PC-9 (cell line): Measurements from ENCODE around the gene SLC6A19. TPM values are rescaled to one million over a fixed set of nuclear protein-coding genes. Genes with fewer than 3 reads are reported as not detected.

ENCODE experiments used
- BruUV-seq: library from RNA; stranded (reverse); fragments of 400-500 nt; replicated peaks from 2 replicates; lab custom pipeline; 2021; lab: Mats Ljungman, UMichigan
- CTCF ChIA-PET: fragments of 300-600 bp; sonication (Branson Sonifier 250); formaldehyde crosslinking; loops from one replicate; lab custom pipeline; 2022; ENCODE audit warnings: antibody characterized with exemption; lab: Charles Lee
- POLR2A ChIA-PET: fragments of 300-600 bp; sonication (Branson Sonifier 250); formaldehyde crosslinking; loops from one replicate; lab custom pipeline; 2022; ENCODE audit warnings: antibody characterized with exemption; ENCODE audit not compliant: unreplicated experiment; lab: Charles Lee
- DNase-seq, 2 experiments: peaks; one replicate each; pipeline versions ENCODE4 v3.0.0 to v3.0.0-alpha.2; 2015 to 2022; ENCODE audit warnings: mixed read lengths in 1 of 2
- H2AFZ ChIP-seq: fragments of 200-600 bp; sonication (generic); 2 replicates; pipeline ENCODE4 v1.8.1; 2017; ENCODE audit warnings: antibody characterized with exemption
- H3F3A ChIP-seq: fragments of 200-600 bp; sonication (generic); 2 replicates; pipeline ENCODE4 v1.8.1; 2017; ENCODE audit warnings: antibody characterized with exemption, mild to moderate bottlenecking, low read depth; ENCODE audit not compliant: insufficient read depth
- H3K27ac ChIP-seq: fragments of 200-600 bp; sonication (generic); 2 replicates; pipeline ENCODE4 v1.6.1; 2016; ENCODE audit warnings: mixed run types
- H3K27me3 ChIP-seq: fragments of 200-600 bp; sonication (generic); 2 replicates; pipeline ENCODE4 v1.6.1; 2016; ENCODE audit warnings: low read depth, mixed run types; ENCODE audit not compliant: insufficient read depth
- H3K36me3 ChIP-seq: fragments of 200-600 bp; sonication (generic); 2 replicates; pipeline ENCODE4 v1.6.1; 2016; ENCODE audit warnings: low read depth, mixed run types
- H3K4me1 ChIP-seq: fragments of 200-600 bp; sonication (generic); replicated peaks from 2 replicates; pipeline ENCODE4 v1.6.1; 2016; ENCODE audit warnings: mixed run types; ENCODE audit not compliant: insufficient read depth
- H3K4me2 ChIP-seq: fragments of 200-600 bp; sonication (generic); 2 replicates; pipeline ENCODE4 v1.6.1; 2017; ENCODE audit warnings: mixed run types
- H3K4me3 ChIP-seq: fragments of 200-600 bp; sonication (generic); 2 replicates; pipeline ENCODE4 v1.6.1; 2016; ENCODE audit warnings: mixed run types
- H3K79me2 ChIP-seq: fragments of 200-600 bp; sonication (generic); 2 replicates; pipeline ENCODE4 v1.6.1; 2017; ENCODE audit warnings: low read depth, mixed run types
- H3K9me2 ChIP-seq: fragments of 200-600 bp; sonication (generic); 2 replicates; pipeline ENCODE4 v1.8.1; 2017; ENCODE audit warnings: mild to moderate bottlenecking; ENCODE audit not compliant: insufficient read depth
- H3K9me3 ChIP-seq: fragments of 200-600 bp; sonication (generic); 2 replicates; pipeline ENCODE4 v1.8.1; 2016; ENCODE audit warnings: low read depth; ENCODE audit not compliant: insufficient read depth
- H4K20me1 ChIP-seq: fragments of 200-600 bp; sonication (generic); 2 replicates; pipeline ENCODE4 v1.8.1; 2017; ENCODE audit not compliant: insufficient read depth
- CTCF ChIP-seq: fragments of 200-600 bp; sonication (generic); conservative IDR thresholded peaks from 2 replicates; pipeline ENCODE4 v1.6.1; 2017; ENCODE audit warnings: mixed run types, antibody characterized with exemption, mild to moderate bottlenecking, moderate library complexity
- EZH2 ChIP-seq: fragments of 200-600 bp; sonication (generic); IDR thresholded peaks from 2 replicates; pipeline ENCODE4 v1.8.0; 2017; ENCODE audit warnings: antibody characterized with exemption, low read depth
- intact Hi-C: fragments of 100-400 bp; cut with micrococcal nuclease; formaldehyde crosslinking; loops from one replicate; pipeline ENCODE4 v1.10.0; 2022; ENCODE audit not compliant: unreplicated experiment
- total RNA-seq: library from RNA; stranded (reverse); gene quantifications from 2 replicates; pipeline ENCODE4 v1.2.3, GENCODE V29; 2021

The SLC6A19 gene
- total RNA-seq, 1 experiment from 2014 or later: not detected

DNA sequence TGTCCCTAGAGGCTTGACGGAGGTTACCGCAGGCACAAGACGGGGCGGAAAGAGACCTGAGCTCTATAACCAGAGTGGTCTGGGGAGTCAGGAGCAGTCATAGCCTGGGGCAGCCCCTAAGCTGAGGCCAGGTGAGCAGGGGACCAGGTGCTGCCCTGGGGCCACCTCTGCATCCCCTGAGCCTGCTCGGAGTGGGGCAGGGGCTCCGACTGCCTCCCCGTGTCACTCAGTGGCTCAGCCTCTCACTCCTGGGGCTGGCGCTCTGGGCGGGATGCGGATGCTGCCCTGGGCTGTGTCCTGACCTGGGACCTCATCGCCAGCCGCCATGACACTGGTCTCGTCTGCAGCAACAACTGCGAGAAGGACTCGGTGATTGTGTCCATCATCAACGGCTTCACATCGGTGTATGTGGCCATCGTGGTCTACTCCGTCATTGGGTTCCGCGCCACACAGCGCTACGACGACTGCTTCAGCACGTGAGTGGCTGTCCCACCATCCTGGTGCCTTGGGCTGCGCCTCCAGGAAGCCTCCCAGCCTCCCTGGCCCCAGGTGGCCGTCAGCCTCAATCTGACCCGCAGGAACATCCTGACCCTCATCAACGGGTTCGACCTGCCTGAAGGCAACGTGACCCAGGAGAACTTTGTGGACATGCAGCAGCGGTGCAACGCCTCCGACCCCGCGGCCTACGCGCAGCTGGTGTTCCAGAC is 15.0 kb downstream of the SLC6A19 start:
- no peak for DNase-seq
- H3K4me1 ChIP-seq: no peaks in the 10 kb centered on the region
- intact Hi-C loops: no loop called here
- H3K9me3 ChIP-seq: no peaks in the 10 kb centered on the region
- no peaks in the 10 kb centered on the region for H3F3A ChIP-seq
- no peak overlapping the region for H2AFZ ChIP-seq
- no peaks in the 10 kb centered on the region for H3K79me2 ChIP-seq
- H3K27me3 ChIP-seq: peaks cover 75% of the 10 kb centered on the region
- H3K9me2 ChIP-seq: no peaks in the 10 kb centered on the region
- no TSS peak for BruUV-seq
- H3K27ac ChIP-seq: no peak overlapping the region
- H3K36me3 ChIP-seq: no peaks in the 10 kb centered on the region
- CTCF ChIA-PET: no interaction called here
- H4K20me1 ChIP-seq: no peaks in the 10 kb centered on the region; the same call in 1 of the 2 replicates
- no peak overlapping the region for H3K4me2 ChIP-seq
- no peak for TF ChIP-seq EZH2
- TF ChIP-seq CTCF: no peak
- POLR2A ChIA-PET: no interaction called here
- H3K4me3 ChIP-seq: no peak overlapping the region

DNA sequence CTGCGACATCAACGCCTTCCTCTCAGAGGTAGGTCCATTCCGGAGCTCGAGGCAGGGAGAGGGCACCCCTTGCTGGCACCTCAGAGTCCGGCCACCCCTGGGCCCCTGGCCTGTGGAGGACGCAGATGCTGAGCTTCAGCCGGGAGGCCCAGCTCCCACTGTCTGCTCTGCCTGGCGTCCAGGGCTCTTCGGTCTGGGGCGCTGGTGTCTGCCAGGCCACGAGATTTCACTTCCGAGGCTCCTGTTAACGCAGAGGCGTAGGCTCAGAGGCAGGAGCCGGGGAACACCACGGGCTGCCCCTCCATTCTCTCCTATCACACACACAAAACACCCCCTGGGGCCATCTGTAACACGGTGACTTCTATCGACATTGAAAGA is 15.5 kb downstream of the SLC6A19 start:
- Histone ChIP-seq H3K4me2 (no peak overlapping the region), H3K4me3 (no peak overlapping the region), H3K36me3 (no peaks in the 10 kb centered on the region), H2AFZ (no peak overlapping the region), H3K27me3 (peaks cover 79% of the 10 kb centered on the region), H3K9me2 (no peaks in the 10 kb centered on the region), H3K79me2 (no peaks in the 10 kb centered on the region), H4K20me1 (no peaks in the 10 kb centered on the region; the same call in 1 of the 2 replicates), H3K27ac (no peak overlapping the region), H3K4me1 (no peaks in the 10 kb centered on the region), H3F3A (peaks cover 3% of the 10 kb centered on the region), H3K9me3 (peaks cover 1% of the 10 kb centered on the region; the same call in 1 of the 2 replicates)
- ChIA-PET POLR2A (no interaction called here), CTCF (no interaction called here)
- TF ChIP-seq EZH2: no peak
- TF ChIP-seq CTCF: no peak
- no peak for DNase-seq
- intact Hi-C loops: no loop called here
- no TSS peak for BruUV-seq

GRCh38 chr5:1217596-1218206 is 16.3 kb downstream of the SLC6A19 start:
- CTCF ChIA-PET: no interaction called here
- H3K4me1 ChIP-seq: no peaks in the 10 kb centered on the region
- peaks cover 85% of the 10 kb centered on the region for H3K27me3 ChIP-seq
- H2AFZ ChIP-seq: no peak overlapping the region
- POLR2A ChIA-PET: no interaction called here
- BruUV-seq: no TSS peak
- intact Hi-C loops: no loop called here
- no peak for TF ChIP-seq EZH2
- TF ChIP-seq CTCF: no peak
- H3K4me2 ChIP-seq: no peak overlapping the region
- no peak overlapping the region for H3K4me3 ChIP-seq
- DNase-seq: no peak
- H3K9me2 ChIP-seq: no peaks in the 10 kb centered on the region
- no peaks in the 10 kb centered on the region for H3K79me2 ChIP-seq
- no peaks in the 10 kb centered on the region; the same call in 1 of the 2 replicates for H4K20me1 ChIP-seq
- H3F3A ChIP-seq: peaks cover 10% of the 10 kb centered on the region
- H3K36me3 ChIP-seq: no peaks in the 10 kb centered on the region
- H3K27ac ChIP-seq: no peak overlapping the region
- peaks cover 5% of the 10 kb centered on the region; the same call in 1 of the 2 replicates for H3K9me3 ChIP-seq
